ENCODE results near the gene TSHZ2. TPM values are rescaled to one million over a fixed set of nuclear protein-coding genes. Genes with fewer than 3 reads are reported as not detected.
A peak's percentile ranks its signal among the peaks of the same experiment; 100 is the strongest.

The TSHZ2 gene
- total RNA-seq, 4 donors from 2014 or later: 35.6 to 83.5 (median 48.8) TPM

DNA sequence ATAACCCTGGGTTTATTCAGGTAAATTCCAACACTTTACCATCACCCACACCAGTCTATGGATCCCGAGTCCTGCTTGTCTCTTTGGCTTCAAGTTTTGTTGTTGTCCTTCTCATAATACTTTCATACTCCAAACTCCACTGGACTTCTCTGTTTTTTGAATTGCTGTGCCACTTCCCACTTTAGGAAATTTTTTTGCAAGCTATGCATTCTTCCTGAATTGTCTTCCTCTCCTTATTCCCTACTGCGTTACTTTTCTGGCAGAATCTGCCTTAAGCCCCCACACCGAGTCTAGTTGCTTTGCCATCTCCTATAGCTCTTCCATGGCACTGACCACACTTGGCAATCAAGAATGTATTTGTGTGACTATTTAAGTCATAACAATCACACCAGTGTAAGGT is 96.1 kb downstream of the TSHZ2 start:
- TF ChIP-seq, protein P1, sequence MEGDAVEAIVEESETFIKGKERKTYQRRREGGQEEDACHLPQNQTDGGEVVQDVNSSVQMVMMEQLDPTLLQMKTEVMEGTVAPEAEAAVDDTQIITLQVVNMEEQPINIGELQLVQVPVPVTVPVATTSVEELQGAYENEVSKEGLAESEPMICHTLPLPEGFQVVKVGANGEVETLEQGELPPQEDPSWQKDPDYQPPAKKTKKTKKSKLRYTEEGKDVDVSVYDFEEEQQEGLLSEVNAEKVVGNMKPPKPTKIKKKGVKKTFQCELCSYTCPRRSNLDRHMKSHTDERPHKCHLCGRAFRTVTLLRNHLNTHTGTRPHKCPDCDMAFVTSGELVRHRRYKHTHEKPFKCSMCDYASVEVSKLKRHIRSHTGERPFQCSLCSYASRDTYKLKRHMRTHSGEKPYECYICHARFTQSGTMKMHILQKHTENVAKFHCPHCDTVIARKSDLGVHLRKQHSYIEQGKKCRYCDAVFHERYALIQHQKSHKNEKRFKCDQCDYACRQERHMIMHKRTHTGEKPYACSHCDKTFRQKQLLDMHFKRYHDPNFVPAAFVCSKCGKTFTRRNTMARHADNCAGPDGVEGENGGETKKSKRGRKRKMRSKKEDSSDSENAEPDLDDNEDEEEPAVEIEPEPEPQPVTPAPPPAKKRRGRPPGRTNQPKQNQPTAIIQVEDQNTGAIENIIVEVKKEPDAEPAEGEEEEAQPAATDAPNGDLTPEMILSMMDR (IDR thresholded peaks at IDR 0.05): no peak
- DNase-seq (ENCODE audit: low spot score) (no peak), ATAC-seq (ENCODE audit: low FRiP score) (no peak)

DNA sequence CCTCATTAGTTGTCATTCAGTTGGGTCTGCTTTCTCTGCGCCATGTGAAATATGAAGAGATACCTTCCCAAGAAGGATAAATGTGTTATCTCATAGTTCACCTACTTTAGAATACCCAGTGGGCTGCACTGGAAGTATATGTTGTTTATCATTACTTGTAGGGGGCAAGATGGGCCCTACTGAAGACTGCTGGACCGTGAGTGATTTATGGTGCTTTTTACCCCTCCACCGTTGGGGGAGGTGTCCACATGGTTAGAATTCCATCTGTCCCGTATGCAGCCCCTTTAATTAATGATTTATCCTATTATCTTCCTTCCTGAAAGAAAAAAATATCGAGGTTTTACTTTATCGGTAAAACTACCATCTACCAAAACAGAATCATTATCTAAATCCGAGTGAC is 97.0 kb downstream of the TSHZ2 start:
- no peak for DNase-seq (ENCODE audit: low spot score)
- TF ChIP-seq, protein P1 (IDR thresholded peaks at IDR 0.05): no peak
- ATAC-seq (ENCODE audit: low FRiP score): no peak

DNA sequence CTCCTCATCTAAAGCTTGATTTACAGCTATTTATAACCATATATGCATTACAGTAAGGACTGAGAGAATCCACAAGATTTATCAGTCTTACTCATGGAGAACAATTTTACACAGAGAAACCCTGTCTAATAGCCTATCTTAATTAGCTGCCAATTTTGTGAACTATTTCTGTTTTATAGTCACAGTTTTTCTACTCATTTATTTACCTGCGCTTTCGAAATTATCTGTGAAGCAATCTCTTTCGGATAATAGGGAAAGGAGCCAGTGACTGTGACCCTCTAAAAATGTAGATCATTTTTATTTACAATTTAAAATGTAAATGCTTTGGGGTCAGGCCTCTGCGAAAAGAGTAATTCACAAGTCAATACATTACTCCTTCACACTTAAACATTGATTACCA is 98.1 kb downstream of the TSHZ2 start:
- TF ChIP-seq, protein P1 (IDR thresholded peaks at IDR 0.05): no peak
- ATAC-seq (ENCODE audit: low FRiP score) (no peak), DNase-seq (ENCODE audit: low spot score) (no peak)

DNA sequence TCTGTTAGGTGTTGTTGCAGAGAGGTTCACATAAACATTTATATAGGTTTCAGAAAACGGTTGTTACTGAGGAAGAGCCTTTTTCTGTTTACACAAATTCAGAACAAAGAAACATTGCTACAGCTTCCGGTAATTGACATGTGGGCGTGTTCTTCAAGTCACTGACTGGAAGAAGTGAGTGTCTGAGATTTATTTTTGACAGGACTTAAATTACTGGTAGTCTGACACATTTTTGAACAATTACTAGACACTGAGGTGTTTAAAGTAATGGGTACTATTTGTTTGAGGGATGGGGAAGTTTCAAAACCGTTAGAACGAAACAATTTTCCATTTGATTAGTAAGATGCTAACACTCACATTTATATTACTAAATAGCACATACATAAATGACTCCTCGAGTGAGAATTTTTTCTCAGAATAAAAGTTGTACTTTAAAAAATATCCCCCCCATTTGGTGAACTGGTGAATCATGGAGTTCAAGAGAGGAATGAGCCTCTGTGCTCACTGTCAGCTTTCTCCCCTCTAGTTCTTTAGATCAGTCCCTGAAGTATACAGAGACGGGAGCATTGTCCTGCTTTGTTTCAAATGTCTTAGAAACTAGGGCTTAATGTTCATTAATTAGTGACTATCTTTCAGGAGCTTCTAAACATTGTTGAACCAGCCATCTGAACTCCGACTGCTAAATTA is 98.7 kb downstream of the TSHZ2 start:
- TF ChIP-seq, protein P1 (IDR thresholded peaks at IDR 0.05): no peak
- no peak for DNase-seq (ENCODE audit: low spot score)
- peak; percentile 81 for ATAC-seq (ENCODE audit: low FRiP score)

DNA sequence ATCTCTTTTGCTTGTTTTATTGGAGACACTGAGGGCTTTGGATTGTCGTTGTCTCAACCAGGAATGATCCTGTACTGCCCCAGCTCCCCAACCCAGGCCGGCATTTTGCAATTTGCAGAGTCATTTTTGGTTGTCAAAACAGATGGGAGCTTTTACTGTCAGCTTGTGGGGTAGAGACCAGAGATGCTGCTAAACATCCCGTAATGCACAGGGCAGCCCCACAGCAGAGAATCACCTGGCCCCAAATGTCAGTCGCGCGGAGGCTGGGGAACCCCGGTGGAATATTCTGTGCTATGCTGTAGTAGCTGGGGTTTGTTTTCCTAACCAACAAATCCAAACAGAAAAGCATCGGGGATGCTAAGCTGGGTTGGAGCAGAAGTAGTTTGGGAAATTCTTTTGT is 99.7 kb downstream of the TSHZ2 start:
- no peak for ATAC-seq (ENCODE audit: low FRiP score)
- TF ChIP-seq, protein P1 (IDR thresholded peaks at IDR 0.05): no peak

DNA sequence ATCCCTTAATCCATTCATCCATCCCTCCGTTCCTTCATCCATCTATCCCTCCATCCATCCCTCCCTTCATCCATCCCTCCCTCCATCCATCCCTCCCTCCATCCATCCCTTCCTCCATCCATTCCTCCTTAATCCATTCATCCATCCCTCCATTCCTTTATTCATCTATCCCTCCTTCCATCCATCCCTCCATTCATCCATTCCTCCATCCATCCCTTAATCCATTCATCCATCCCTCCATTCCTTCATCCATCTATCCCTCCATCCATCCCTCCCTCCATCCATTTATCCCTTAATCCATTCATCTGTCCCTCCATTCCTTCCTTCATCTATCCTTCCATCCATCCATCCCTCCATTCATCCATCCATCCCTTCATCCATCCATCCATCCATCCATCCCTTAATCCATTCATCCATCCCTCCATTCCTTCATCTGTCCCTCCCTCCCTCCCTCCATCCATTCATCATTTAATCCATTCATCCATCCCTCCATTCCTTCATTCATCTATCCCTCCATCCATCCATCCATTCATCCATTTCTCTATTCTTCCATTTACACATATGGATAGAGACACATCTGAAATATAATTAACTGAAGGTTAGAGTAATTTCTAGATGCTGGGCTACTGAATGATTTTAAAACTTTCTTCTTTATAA is 100.9 kb downstream of the TSHZ2 start:
- TF ChIP-seq, protein P1 (IDR thresholded peaks at IDR 0.05): no peak

More for the DNA sequence above, 99.7 kb downstream of the TSHZ2 start:
- DNase-seq (ENCODE audit: low spot score): no peak

More for the DNA sequence above, 100.9 kb downstream of the TSHZ2 start:
- ATAC-seq (ENCODE audit: low FRiP score): no peak
- DNase-seq (ENCODE audit: low spot score): no peak
